ENCODE results near the gene ZBTB46.
"Not testable (repeated sequence)": the region's sequence is repeated elsewhere in the genome, so short reads cannot be mapped to it uniquely, and the experiment has no call there.

The ZBTB46 gene

DNA sequence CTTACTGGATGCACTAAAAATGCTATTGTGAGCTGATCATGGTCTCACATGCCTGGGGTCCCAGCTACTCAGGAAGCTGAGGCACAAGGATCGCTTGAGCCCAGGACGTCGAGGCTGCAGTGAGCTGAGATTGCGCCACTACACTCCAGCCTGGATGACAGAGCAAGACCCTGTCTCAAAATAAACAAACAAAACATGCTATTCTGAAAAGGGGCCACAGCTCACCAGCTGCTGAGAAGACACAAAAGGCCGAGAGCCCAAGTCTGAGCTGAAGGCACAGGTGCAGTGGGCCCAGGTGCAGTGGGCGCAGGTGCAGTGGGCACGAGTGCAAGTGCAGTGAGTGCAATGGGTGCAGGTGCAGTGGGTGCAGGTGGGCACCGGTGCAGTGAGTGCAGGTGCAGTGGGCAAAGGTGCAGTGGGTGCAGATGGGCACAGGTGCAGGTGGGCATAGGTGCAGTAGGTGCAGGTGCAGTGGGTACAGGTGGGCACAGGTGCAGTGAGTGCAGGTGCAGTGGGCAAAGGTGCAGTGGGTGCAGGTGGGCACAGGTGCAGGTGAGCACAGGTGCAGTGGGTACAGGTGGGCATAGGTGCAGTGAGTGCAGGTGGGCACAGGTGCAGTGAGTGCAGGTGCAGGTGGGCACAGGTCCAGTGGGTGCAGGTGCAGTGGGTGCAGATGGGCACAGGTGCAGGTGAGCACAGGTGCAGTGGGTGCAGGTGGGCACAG, 16.0 kb downstream of the ZBTB46 start:
- no peak for DNase-seq

GRCh38 chr20:63811491-63811875, 19.6 kb downstream of the ZBTB46 start:
- no peak for DNase-seq

GRCh38 chr20:63810730-63811490, 20.2 kb downstream of the ZBTB46 start:
- DNase-seq, result no peak

GRCh38 chr20:63809856-63810255, 21.2 kb downstream of the ZBTB46 start:
- DNase-seq, result no peak

DNA sequence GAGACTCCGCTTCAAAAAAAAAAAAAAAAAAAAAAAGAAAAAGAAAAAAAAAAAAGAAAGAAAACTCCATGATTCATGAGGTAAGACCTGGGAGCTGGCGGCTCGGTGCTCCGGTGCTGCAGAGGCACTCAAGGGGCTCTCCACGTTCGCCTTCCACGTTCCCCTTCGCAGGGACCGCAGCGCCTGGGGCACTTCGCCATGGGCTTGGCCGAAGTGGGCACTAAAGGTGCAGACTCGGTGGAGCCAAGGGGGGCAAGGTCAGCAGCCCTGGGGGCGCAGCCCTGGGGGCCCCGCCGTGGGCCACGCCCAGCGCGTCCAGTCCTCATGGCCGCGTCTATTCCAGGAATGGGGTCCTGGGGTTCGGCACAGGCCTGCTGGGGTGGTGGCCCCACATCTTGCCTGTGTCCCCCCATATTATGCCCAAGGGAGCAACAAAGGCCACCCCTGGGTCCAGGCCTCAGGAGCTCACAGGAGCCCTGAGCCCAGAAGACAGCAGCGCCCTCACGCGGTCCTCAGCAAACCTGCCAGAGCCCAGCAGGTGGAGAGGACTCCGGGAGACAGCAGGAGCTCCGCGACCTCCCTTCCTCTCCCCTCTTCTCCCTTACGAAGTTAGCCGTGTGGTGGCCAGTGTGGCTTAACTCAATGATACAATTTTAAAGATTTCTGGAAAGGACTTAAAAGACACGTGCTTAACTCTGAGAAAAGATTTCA, 21.9 kb downstream of the ZBTB46 start:
- no peak for DNase-seq

- DNase-seq, result no peak
Measured at GRCh38 chr20:63808145-63808724, 22.8 kb downstream of the ZBTB46 start.

DNA sequence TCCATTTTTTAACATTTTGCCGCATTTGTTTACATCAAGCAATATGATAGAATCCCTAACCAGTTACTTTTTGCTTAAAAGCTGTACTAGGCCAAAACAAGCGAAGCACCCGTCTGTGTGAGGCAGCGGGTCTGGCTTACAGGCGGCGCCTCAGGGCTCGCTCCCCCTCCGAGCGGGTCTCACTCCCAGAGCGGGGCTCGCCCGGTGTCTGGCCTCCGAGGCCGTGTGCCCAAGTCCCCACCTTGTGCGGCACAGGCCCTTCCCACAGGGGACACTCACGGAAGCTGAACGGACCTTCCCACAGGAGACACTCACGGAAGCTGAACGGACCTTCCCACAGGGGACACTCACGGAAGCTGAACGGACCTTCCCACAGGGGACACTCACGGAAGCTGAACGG, 23.4 kb downstream of the ZBTB46 start:
- no peak for DNase-seq

- no peak for DNase-seq
Measured at GRCh38 chr20:63804308-63804636, 26.8 kb downstream of the ZBTB46 start.

GRCh38 chr20:63802469-63803240, 28.4 kb downstream of the ZBTB46 start:
- no peak for DNase-seq

DNA sequence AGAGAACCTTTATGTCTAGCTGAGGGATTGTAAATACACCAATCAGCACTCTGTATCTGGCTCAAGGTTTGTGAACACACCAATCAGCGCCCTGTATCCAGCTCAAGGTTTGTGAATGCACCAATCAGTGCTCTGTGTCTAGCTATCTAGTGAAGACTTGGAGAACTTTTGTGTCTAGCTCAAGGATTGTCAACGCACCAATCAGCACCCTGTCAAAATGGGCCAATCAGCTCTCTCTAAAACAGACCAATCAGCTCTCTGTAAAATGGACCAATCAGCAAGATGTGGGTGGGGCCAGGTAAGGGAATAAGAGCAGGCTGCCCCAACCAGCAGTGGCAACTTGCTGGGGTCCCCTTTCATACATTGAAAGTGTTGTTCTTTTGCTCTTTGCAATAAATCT, 29.9 kb downstream of the ZBTB46 start:
- not testable (repeated sequence) for DNase-seq

GRCh38 chr20:63800411-63800810, 30.7 kb downstream of the ZBTB46 start:
- DNase-seq, result not testable (repeated sequence)

DNA sequence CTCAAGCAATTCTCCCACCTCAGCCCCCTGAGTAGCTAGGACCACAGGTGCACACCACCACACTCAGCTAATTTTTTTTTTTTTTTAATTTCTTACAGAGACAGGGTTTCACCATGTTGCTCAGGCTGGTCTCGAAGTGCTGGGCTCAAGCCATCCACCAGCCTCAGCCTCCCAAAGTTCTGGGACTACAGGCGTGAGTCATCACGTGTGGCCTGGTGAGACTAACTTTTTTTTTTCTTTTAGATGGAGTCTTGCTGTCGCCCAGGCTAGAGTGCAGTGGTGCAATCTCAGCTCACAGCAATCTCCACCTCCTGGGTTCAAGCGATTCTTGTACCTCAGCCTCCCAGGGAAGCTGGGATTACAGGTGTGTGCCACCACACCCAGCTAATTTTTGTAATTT, 31.9 kb downstream of the ZBTB46 start:
- not testable (repeated sequence) for DNase-seq

DNA sequence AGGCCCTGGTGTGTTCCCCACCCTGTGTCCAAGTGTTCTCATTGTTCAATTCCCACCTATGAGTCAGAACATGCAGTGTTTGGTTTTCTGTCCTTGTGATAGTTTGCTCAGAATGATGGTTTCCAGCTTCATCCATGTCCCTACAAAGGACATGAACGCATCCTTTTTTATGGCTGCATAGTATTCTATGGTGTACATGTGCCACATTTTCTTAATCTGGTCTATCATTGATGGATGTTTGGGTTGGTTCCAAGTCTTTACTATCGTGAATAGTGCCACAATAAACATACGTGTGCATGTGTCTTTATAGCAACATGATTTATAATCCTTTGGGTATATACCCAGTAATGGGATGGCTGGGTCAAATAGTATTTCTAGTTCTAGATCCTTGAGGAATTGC, 33.9 kb downstream of the ZBTB46 start:
- DNase-seq, result not testable (repeated sequence)

GRCh38 chr20:63795178-63795830, 35.8 kb downstream of the ZBTB46 start:
- no peak for DNase-seq

DNA sequence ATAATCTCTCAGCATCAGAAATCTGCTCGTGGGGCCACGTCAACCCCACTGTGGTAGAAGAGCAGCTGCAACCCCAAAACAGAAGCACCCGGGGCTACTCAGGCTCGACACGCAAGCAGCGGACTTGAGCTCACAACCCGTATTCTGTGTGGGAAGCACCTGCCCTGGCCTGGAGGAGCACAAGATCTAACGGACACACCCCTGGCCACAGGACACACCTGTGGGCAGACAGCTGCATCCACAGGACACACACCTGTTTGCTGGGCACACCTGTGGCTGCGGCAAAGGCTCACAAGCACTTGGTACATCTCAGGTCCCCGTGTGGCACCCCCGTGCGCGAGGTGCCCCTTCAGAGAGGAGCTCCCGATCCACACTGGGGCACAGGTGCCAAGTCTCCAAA, 36.5 kb downstream of the ZBTB46 start:
- no peak for DNase-seq

DNA sequence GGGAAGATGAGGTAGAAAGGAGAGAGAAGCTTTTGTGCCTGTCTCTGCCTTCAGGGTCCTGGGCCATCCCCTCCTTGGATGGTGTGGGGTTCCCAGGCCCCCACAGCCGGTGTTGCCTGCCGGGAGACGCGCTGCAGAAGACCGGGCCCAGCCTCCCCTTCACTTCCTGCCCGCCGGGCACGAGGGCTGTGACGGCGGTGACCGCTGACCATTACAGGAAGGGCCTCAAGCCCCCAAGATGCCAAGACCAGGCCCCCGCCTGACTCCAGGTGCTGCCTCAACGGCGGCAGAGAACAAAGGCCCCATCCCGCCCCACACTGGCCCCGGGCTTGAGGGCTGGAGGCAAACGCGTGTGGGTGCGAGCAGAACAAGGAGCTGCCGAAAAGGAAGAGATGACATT, 38.2 kb downstream of the ZBTB46 start:
- no peak for DNase-seq

- DNase-seq, result no peak
Measured at GRCh38 chr20:63791497-63792156, 39.4 kb downstream of the ZBTB46 start.

GRCh38 chr20:63790572-63791168, 40.4 kb downstream of the ZBTB46 start:
- no peak for DNase-seq

- no peak for DNase-seq
Measured at GRCh38 chr20:63789836-63790571, 41.1 kb downstream of the ZBTB46 start.

GRCh38 chr20:63787749-63788148, 43.3 kb downstream of the ZBTB46 start:
- no peak for DNase-seq
